Activated CD4-positive, CD25-positive, alpha-beta regulatory T cell treated with anti-CD3 and anti-CD28 coated beads, Interleukin-2, amount 50 U/mL, for 24 hours (primary cell): ENCODE data around the gene OR8H1.

Source experiments
- ATAC-seq, 2 donors: fragments of 150-1000 bp; cut with Tn5 transposase; one replicate each; pipeline ENCODE4 v1.10.0; 2021; ENCODE audit warnings: mild to moderate bottlenecking in 1 of 2, moderate library complexity in 1 of 2

OR8H1 gene

GRCh38 chr11:56292154-56292553 is at the start of gene OR8H1:
Gene OR8H1, minus strand, starts transcription at chr11:56292254. Its CDS starts 1,192 bp downstream, at chr11:56291062.
- no peak for ATAC-seq

- no peak for ATAC-seq
These were observed 48.2 kb upstream of the OR8H1 start for GRCh38 chr11:56340289-56340688.

DNA sequence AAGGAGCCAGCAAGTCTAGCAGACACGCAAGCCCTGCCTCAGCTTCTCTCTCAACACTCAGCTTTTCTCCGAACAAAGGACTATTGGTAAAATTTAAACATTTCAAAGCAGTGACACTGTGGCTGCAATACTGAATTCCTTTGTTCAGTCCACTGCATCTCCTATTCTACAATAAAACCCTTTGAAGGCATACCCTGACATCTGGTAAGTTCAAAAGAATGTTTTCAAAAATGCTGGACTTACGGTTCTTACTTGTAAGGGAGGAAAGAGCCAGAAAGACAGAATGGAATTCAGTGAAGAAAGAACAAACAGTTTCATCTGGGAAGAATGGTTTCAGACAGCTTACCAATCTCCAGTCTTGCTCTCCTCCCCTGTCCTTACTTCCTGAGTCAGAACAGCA is 41.1 kb upstream of the OR8H1 start:
- no peak for ATAC-seq

DNA sequence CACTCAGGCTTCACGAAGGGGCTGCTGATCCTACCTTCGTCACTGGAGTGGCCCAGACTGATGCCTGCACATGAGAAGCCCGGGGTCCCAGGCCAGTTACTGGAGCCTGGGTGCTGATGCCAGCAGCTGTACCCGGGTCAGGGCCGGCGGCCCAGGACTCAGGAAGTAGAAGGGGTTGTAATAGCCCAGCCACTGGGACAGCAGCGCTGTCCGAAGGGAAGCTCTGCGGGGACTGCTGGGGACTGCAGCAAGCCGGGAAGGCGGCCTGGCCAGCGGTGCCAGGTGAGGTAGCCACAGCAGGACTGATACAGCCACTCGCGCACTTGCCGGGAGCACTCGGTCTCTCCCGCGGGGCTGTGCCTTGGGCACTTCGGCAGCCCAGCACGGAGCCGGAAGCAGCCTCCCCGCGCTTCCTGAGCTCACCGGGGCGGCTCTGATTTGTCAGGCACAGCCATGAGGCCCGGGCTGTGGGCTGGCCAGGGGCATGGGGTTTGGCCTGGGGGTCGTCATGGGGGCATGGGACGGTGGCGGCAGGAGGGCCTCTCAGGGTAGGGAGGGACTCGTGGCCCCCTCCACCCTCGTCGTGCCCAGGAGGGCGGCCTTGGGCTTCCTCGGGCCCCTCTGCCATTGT is 39.9 kb upstream of the OR8H1 start:
- no peak for ATAC-seq

GRCh38 chr11:56314844-56315243 is 22.8 kb upstream of the OR8H1 start, which contains the start of gene OR8K3:
Gene OR8K3, plus strand, starts transcription at chr11:56315144. Its CDS starts 3,163 bp downstream, at chr11:56318307.
- no peak for ATAC-seq

DNA sequence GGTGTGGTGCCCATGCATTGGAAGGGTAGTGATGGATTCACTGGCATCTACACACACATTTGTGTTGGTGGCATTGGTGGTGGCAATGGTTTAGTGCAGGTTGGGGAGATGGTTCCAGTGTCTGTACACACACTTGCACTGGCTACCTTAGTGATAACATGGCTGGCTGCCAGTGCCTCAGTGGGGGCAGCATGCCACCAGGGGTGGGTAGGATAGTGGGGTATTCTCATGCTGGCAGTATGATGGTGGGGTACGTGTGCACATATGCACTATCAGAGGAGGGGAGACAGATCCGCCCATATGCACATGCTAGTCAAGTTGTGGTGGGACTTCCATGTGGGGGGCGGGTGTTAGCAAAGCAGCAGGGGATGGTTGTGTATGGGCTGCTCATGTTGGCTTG is 15.8 kb upstream of the OR8H1 start:
- ATAC-seq, result no peak

- no peak for ATAC-seq
These were observed 4.8 kb upstream of the OR8H1 start for GRCh38 chr11:56296898-56297297.

DNA sequence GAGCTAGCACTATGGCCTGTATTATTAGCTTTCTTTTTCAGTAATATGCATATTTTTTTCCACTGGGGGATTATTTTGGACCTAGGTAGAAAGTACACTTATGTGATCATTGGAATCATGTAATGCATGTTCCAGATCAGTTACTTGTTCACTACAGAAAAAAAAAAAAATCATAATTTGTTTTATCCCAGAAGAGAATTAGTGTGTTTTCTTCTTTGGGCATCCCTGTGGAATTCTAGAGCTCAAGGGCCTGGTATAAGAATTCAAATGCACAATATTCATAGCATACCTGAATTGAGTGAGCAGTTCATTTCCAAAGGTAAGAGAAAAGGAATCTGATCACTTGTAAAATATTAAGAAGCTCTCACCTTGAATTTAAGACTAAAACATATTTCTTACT is 18.2 kb downstream of the OR8H1 start, which contains the start of gene OR5T1:
TSS of gene OR5T1 (plus strand) at position 301 of the 400 bp plus-strand sequence. CDS start 1,485 bp downstream, outside the sequence.
- no peak for ATAC-seq

- ATAC-seq, result no peak
These were observed 21.0 kb downstream of the OR8H1 start for GRCh38 chr11:56271092-56271491.

DNA sequence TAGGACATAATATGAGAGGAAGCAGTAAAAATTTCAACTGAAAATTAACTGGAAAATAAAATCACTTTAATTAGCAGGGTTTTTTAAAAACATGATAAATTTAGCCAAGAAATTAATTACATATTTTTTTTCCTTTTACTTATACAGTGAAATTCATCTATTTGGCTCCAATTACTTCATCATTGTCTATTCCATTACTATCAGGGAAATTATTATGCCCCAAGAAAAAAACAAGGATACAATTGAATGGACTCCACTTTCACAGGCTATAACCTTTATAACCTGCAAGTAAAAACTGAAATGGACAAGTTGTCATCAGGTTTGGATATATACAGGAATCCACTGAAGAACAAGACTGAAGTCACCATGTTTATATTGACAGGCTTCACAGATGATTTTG is 40.1 kb downstream of the OR8H1 start, which contains the start of gene OR5T3:
TSS of gene OR5T3 (plus strand) at position 301 of the 400 bp plus-strand sequence. CDS start at position 301, 0 bp downstream.
- no peak for ATAC-seq
